ENCODE measurements around the gene CEP131.
A peak's percentile ranks its signal among the peaks of the same experiment; 100 is the strongest.

The CEP131 gene

DNA sequence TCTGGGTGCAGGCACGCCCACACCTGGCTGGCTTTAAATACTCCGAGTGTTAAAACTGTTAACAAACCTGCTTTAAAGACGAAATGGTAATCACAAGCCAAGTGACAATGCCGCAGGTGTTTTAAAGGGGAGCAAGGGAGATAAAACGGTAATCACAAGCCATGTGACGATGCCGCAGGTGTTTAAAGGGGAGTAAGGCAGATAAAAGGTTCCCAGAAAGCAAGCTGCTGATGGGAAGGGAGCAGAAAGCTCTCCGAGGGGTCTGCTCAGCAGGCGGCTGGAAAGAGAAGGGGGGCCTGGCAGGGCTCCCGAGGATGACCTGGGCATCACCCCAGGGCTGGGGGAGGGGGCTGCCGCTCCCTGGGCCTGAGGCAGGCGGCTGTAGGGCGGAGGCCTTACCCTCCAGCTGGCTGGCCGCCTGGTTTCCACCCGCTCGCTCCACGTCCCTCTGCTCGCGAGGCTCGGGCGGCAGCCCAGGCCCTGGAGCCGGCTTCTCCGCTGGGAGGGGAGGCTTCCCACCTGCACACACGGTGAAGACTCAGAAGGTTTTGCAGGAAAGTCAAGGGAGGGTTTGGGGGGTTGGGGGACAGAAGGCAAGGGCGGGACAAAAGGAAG is 28.4 kb upstream of the CEP131 start:
- no peak for FAIRE-seq

DNA sequence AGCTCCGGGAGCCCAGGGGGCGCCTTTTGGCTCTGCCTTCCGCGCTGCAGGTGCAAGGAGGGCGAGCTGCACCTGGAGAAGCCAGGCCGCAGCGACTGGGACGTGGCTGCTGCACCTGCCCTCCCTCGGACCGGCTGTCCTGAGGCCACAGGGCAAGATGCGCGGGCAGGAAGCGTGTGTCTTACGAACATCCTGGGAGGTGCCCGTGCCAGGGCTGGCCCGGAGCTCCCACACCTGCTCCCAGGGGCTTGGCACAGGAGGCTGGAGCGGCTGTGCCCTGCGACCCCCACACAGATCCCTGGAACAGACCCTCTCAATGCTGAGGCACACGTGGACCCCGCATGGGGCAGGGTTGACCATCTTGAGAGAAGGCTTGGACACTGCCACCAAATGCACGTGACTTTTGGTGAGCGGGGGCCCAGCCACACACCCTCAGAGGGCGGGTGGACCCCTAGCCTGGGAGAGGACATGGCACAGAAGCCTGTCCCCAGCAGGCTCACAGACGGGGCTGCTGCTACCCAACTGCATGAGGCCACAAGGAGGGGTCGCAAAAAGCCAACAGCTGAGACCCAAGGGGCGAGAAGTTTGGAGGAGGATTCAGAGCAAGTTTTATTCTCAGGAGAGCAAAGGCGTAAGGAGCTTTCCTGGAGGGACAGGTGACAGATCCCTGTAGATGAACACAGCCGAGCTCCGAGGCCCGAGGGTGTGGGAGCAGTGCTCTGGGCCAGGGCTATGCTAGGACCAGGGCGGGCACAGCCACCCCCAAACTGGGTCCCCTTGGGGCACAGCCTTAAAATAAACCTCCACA is 27.7 kb upstream of the CEP131 start:
- FAIRE-seq: no peak

GRCh38 chr17:81249223-81250040 is 26.7 kb upstream of the CEP131 start:
- FAIRE-seq: no peak

- no peak for FAIRE-seq
Observed at GRCh38 chr17:81248649-81249048, 25.9 kb upstream of the CEP131 start.

DNA sequence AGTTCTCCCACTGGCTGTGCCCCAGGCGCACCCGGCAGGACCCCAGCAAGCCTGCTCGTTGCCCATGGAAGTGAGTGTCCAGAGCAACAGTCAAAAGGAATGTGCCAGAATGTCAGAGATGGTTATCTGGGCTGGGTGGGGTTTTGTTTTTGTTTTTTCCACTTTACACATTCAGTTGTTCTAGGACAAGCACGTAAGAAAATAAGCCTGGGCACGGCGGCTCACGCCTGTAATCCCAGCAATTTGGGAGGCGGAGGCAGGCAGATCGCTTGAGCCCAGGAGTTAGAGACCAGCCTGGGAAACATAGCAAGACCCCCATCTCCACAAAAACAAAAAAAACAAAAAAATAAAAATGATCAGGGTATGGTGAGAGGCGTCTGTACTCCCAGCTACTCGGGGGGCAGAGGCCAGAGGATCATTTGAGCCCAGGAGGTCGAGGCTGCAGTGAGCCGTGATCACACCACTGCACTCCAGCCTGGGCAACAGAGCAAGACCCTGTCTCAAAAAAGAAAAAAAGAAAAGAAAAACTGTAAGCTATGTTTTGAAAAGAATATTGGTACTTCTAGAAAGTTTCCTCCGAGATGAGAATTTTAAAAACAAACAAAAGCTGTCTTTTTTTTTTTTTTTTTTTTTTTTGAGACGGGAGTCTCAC is 24.7 kb upstream of the CEP131 start:
- FAIRE-seq: no peak

DNA sequence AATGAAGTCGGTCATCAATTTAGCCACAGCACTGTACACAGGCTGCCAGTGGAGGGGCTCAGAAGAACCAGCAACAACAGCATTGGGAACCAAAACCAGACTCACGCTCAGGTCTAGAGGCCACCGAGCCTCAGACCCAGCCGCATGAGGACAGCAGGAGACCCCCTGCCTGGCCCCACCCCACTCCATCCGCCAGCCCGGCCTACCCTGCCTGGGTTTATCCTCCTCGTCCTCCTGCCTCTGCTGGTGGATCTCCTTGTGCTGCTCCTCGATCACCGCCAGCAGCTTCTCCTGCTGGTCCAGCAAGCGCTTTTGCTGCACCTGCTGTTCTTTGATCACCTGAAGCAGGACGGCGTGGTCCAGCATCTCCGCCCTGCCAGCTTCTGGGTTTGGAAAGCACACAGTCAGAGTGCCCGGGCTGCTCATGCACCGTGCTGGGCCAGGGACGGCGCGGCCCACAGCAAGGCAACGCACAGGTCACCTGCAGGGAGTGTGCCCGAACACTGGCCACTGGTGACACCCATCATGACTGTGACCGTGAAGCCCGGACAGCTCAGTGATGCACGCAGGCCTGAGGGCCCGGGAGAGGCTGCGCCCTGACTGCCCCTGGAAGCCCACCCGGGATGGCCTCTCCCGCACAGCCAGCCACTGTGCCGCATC is 24.0 kb upstream of the CEP131 start:
- no peak for FAIRE-seq

GRCh38 chr17:81246343-81246670 is 23.5 kb upstream of the CEP131 start:
- FAIRE-seq: no peak

- FAIRE-seq: no peak
Observed at GRCh38 chr17:81245665-81246342, 23.0 kb upstream of the CEP131 start.

DNA sequence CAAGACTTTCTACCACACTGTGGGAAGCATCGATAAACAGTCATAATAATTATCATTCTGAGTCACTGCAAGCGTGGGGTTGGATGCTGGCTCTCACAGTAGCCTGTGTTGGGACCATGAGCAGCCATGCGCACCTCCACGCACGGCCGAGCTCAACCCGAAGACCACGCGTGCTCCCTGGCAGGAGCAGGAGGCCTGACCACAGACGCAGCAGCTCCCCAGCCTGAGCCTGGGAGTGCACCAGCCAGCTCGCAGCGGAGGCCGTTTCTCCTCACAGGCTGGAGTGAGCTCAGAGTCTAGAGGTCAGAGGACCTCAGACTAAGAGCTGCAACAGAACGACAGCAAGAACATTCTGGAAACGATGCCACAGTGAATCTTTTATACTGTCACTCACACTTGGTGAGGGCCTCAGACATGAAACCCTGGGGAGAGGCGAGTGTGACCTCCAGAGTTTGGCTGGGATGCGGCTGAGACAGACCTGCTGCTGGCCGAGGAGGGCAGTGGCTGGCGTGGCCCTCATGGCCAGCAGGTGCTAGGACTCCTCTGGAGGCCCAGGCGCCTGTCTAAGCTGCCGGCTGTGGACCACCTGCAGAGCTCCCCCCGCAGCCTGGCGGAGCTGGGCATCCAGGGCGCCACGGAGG is 22.4 kb upstream of the CEP131 start:
- FAIRE-seq: no peak

DNA sequence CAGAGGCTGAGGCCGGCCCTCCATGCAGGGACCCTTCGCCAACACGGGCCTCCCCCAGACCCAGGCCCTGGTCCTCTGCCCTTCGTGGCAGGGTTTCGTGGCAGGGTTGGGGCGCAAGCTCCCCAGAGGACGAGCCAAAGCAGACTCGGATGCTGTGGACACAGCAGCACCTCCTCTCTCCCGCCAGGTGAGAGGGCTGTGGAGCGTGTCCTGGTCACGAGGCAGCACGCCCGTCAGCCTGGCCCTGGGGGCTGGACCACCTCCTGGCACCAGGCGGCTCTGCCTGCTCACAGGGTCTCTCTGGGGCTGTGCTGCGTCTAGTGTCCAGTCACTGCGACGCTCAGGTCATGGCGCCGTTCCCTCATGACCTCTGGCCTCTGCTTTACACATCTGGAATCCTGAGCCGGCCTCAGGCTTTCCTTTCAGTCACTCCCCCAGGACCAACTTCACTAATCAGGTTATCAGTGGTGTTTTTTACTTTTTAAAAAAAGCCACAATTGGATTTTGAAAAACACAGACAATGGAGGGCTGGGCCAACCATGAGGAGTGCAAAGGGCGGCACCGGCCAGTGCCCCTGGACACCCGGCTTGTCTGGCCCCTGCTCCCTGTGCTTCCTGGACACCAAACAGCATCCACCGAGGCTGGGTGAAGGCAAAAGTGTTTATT is 21.7 kb upstream of the CEP131 start:
- FAIRE-seq: no peak

DNA sequence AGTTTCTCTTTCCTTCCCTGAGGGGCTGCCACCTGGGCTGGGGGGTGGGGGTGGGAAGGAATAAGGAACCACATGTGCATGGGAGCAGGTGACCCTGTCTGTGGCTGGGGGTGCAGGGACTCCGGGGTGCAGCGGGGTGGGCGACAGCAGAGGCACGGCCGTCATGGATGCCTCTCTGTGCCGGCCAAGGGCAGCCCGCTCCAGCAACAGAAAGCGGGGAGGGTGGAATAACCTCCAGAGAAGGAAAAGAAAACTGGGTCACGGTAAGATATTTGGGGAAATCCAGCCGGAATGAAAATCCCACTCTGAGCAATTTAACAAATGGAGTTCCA is 20.5 kb upstream of the CEP131 start:
- no peak for FAIRE-seq

DNA sequence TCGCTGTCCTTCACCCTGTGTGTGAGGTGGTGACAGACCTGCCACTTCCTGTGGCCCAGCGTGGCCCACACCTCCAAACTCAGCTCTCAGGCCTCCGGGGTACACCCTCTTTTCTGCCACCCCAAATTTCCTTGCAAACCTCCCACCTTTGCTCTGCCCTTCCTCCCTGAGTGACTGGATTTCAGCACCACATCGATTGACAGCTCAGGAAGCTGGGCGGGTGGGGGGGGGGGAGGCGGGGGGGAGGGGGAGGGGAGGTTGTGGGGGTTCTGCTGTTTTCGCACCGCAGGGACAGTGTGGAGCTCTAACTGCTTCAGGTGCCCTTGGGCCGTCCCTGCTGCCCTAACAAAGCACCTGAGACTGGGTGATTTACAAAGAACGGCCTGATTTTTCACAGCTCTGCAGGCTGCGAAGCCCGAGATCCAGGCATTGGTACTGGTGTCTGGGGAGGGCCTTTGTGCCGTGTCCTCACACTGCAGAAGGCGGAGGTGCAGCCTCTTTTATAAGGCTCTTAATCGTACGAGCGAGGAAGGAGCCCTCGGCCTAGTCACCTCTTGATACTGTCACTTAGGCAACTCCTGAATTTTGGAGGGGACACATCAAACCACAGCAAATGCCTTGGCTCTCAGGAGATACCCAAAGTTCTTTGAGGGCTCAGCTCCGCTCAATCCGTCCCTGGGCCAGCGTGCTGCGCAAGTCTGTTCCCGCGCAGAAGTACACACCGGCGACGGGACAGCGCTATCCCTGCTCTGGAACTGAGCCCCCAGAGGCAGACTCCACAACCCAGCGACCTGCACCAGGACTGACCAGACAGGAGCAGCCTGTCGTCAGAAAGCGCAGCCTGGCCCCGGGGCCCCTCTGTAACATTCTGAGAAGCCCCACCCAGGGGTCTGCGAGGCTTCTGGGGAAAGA is 19.9 kb upstream of the CEP131 start:
- FAIRE-seq: no peak

GRCh38 chr17:81241648-81242420 is 19.1 kb upstream of the CEP131 start:
- FAIRE-seq: no peak

DNA sequence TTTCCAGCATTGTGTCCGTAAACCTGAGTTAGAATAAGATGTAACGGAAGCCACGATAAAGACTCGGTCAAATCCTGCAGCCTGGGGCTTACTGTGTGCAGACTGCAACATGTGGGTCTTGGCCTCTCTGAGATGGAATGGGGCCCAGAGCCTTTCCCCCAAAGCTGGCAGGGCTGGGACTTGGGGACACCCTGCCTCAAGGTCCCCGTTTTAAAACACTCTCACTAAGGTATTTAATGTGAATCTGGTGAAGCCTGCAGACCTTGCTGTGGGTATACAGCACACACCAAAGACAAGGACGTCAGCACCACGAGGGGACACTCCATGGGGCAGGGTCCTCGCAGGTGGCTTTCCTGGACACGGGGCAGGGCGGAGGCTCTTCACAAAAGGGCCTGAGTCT is 18.4 kb upstream of the CEP131 start:
- FAIRE-seq: no peak

- FAIRE-seq: no peak
Observed at GRCh38 chr17:81240761-81241160, 18.0 kb upstream of the CEP131 start.

DNA sequence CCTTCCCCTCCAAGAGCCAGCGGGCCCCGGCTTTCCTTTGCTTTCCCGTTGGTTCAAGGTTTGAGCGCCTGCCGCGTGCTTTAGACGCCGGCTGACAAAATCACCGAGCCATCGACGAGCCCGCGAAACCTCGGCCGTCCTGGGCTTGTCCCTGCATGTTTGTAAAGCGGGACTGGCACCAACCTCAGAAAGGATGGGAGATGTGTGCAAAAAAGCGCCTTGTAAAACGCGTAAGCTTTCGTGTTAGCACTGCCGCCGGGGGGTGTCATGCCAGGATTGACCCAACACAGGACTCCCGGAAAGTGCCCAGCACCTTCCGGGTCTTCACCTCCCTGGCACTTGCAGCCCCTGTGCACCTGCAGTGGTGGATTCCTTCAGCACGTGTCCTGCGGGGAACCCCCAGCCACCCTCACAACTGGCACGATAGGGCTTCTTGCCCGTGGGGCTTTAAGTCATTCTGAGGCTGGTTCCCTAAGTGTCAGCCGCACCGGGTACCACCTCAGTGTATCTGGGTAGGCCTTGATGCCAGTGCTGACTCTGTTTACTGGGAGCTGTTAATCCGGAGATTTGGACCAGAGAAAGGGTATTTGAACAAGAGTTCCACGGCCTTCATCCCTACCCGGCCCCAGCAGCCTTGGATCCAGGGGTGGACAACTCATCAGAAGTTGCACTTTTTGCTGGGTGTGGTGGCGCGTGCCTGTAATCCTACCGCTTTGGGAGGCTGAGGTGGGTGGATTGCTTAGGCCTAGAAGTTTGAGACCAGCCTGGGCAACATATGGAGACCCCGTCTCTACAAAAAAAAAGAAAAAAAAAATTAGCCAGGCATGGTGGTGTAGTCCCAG is 17.2 kb upstream of the CEP131 start:
- FAIRE-seq: no peak

DNA sequence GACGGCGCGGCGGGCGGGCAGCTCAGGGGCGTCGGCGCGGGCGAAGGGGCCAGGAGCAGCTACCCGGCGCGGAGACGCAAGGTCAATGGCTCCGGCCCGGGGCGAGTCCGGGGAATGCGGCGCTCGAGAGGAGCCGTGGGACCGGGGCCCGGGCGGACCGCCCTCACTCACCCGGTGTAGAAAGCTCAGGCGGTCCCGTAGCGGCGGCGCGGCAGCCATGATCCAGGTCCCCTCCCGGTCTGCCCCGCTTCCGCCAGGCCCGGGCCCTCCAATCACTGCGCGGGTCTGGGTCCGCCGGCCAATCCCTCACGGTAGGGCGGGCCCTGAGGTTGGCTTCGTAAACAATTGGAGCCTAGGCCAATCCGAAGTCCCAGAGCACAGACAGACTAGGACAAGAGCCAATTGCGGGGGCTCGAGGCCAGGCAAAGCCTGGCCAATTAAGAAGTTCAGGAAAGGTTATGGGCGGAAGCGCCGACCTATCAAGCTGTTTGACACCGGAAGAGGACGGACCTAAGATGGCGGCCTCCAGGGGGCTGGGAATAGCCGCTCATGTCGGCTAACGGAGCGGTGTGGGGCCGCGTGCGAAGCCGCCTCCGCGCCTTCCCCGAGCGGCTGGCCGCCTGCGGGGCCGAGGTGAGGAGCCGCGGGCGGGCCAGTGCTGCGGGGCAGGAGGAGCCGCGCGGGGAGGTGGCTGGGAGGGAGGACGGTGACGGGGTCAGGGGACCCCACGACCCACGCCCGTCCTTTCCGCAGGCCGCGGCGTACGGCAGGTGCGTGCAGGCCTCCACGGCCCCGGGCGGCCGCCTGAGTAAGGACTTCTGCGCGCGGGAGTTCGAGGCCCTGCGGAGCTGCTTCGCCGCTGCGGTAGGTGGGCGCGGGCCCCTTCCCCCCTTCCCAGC is 16.3 kb upstream of the CEP131 start, which contains the start of the genes NDUFAF8 and TEPSIN:
Gene NDUFAF8, plus strand, starts transcription at position 504 of the 899 bp plus-strand sequence. Its CDS starts 46 bp downstream, at position 550.
Gene TEPSIN, minus strand, starts transcription at position 241 of the 899 bp plus-strand sequence. Its CDS starts 22 bp downstream, at position 219.
- FAIRE-seq: peak; percentile 99

Data from G401.6 (cell line).